Measurements from ENCODE around the gene ARHGAP18.

The ARHGAP18 gene

GRCh38 chr6:129691043-129691640, 18.8 kb downstream of the ARHGAP18 start:
- DNase-seq, result no peak

DNA sequence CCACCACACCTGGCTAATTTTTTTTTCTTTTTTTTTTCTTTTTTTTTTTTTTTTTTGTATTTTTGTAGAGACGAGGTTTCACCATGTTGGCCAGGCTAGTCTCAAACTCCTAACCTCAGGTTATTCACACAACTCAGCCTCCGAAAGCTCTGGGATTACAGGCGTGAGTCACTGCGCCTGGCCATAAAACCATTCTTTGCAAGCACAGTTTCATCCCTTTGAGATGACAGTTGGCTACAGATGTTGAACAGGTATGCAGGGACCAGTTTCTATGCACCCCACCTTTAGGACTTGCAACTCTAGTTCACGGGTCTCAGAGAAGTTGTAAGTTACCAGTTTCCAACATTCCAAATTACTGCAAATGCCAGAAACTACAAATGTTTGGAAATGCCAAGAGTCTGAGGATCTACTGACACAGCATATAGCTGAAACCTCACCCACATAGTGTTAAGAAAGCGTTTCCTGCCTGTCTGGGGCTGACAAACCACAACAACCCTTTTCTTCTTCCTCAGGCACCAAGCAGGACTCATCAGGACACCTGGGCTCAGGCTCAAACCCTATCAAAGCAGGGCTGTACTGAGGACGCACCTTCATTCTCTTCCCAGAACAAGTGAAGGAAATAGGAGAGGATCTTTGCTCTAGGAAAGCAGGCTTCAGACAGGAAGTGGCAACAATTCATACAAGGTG, 22.9 kb downstream of the ARHGAP18 start:
- no peak for DNase-seq

DNA sequence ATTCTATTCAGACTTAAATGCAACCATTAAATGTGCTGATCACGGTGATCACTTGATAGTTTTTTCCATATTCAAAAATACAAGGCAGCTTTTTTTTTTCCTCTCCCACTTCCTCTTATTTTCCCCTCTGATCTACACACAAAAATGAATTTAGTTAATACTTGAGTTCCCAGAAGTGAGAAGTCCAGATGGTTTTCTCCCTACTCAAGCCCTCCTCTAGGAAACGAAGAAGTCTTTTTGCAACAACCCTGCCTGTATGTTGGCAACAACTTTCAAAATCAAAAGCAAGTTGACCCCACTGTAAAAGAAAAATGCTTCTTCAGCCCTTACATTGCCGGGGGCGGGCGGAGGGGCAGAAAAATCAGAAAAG, 24.3 kb downstream of the ARHGAP18 start:
- DNase-seq, result no peak

- no peak for DNase-seq
Observed at GRCh38 chr6:129684903-129685661, 24.9 kb downstream of the ARHGAP18 start.

DNA sequence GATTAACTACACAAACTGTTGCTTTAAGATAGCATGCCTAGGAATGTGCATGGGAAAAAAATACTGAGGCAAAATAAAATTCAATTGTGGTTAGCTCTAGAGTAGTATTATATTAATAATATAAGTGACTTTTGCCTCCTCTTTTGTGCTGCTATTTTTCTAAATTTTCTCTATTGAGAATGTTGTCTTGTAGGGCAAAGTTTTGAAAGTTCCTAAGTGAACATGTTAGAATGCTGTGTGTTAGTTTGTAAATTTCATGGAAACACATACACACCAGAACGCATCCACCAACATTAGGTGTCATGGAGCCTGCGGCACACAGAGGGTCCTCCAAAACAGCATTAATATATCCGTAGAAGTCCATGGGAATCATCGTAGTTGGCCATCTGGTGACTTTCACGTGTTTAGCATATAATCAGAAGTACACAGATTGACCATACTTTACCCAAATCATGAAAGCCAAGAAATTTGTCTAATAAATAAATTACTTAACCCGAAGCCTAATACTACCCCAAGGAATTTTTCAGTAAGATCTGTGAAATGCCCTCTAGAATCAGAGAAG, 25.6 kb downstream of the ARHGAP18 start:
- DNase-seq, result no peak

DNA sequence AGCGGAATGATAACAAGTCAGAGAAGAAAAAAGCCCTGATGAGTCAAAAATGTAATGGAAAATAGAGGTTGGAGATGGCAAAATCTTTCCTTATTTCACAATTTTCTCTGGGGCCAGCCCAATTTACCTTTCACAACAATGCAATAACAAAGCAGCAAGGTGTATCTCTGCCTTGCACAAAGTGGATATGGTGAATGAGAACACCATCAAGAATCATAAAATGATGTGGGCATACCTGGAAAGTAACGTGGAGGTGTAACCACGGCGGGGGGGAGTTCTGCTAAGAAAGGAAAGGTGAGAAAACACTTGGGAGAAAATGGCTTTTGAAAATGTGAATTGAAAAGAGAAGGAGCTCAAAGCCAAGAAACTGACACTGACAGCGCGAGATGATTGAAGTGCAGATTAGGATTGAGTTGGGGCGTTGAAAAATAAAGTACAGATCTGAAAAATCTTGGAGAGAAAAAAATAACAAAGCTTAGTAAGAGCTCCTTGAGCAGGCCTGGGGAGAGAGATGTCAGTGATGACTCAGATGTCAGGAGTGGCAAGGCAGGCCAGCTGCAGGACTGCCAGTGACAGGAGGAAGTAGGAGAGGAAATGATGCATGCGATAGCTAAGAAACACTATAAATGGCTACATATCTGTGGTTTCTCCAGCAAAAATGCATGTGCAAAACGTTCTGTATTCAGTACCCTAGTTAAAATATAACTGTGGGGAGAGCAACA, 26.2 kb downstream of the ARHGAP18 start:
- no peak for DNase-seq

DNA sequence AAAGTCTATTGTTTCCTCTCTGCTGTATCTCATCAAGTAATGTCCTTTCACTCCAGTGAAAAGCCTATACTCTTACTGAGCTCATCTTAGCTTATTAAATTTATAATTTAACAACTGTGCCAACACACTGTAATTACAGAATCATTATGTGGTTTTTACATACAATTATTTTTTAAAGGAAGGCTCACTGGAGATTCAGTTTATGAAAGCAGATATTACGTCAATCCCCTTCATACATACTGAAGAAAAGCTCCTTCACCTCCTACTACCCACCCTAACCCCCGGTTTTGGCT, 28.1 kb downstream of the ARHGAP18 start:
- no peak for DNase-seq

- DNase-seq, result no peak
Observed at GRCh38 chr6:129680633-129681032, 29.3 kb downstream of the ARHGAP18 start.

DNA sequence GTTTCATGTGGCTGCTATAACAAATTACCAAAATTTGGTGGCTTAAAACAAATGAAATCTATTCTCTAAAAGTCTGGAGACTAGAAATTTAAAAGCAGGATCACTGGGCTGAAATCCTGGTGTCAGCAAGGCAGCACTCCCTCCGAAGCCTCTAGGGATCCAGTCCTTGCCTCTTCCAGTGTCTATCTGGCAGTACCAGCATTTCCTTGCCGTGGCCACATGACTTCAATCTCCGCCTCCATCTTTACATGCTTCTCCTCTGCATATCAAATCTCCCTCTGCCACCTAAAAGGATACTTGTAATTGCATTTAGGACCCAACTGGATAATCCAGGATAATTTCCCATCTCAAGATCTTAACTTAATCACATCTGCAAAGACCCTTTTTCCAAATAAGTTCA, 30.2 kb downstream of the ARHGAP18 start:
- DNase-seq, result no peak

GRCh38 chr6:129679275-129679674, 30.7 kb downstream of the ARHGAP18 start:
- no peak for DNase-seq

DNA sequence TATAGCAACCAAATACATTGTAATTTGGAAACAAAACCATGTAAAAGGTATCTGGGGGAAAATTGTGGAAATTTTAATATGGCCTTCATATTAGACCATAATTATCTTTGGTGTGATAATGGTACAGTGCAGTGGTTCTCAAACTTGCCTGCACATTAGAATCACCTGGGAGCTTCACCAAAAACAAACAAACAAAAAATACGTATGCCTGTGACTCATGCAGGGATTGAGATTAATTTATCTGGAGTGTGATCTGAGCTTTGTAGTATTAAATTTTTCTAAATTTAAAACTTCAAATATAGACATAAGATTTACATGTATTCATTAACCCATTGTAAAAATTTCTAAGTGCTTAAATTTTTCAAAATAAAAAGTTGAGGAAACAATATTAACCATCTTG, 31.5 kb downstream of the ARHGAP18 start:
- DNase-seq, result no peak

DNA sequence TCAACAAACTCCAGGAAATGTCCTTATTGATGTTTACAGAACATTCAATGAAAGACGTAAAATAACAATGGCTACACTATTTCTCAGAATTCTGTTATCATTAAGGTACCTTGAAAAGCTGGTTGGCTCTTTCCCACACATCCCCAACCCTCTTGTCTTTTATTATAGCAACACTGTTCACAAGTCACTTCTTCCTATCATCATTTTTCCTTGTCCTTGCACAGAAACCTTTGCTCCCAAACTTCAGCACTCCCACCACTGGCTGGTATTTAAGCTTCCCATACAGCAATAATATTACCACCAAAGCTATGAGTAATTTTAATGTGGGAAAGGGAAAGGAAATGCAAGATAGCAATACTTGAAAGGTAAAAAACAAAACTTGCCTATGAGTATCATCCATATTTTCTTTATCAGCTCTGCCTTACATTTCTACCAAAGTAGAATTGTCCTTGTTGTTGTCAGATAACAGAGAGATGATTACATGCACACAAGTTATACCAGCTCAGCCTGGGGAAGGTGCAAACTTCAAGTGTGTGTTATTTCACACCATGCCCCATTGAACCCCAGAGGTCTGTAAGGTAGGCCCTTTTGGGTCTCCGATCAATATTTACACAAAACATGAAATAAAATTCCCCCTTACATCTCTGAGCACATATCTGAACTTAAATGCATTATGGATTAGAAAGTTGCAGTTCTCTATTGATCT, 32.2 kb downstream of the ARHGAP18 start:
- no peak for DNase-seq

GRCh38 chr6:129675669-129676472, 34.1 kb downstream of the ARHGAP18 start:
- DNase-seq, result no peak

GRCh38 chr6:129673748-129674147, 36.2 kb downstream of the ARHGAP18 start:
- DNase-seq, result no peak

DNA sequence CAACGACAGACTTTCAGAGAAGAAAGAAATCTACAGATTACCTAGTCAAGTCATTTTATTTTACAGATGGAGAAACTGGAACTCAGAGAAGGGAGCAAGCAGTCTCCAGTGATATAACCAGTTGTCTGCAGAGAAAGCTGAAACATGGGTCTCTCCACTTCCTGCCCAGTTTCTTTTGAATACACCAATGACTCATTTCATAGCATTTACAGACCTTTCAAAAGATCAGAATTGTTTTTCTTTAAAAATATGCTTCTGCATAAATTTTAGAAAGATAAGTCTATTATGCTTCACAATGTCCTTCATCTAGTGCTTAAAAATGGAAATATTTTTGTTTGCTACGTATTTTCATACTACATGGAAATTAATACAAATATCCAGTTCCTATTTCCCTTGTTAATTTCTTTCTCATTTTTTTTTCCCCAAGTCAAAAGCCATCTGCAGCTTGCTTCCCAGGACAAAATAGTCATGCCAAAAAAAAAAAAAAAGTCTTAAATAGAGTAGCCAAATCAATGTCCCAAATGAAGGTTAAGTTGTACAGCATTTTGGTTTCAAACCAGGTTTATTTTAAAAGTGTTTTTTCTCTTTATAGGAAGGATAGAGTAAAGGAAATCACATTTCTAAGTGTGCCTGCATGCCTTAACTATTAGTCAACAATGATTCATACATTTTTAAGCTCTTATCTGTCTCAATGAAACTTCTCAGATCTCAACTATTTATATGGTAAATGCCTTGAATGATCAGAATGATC, 36.9 kb downstream of the ARHGAP18 start:
- DNase-seq, result no peak

GRCh38 chr6:129672341-129672682, 37.7 kb downstream of the ARHGAP18 start:
- no peak for DNase-seq

DNA sequence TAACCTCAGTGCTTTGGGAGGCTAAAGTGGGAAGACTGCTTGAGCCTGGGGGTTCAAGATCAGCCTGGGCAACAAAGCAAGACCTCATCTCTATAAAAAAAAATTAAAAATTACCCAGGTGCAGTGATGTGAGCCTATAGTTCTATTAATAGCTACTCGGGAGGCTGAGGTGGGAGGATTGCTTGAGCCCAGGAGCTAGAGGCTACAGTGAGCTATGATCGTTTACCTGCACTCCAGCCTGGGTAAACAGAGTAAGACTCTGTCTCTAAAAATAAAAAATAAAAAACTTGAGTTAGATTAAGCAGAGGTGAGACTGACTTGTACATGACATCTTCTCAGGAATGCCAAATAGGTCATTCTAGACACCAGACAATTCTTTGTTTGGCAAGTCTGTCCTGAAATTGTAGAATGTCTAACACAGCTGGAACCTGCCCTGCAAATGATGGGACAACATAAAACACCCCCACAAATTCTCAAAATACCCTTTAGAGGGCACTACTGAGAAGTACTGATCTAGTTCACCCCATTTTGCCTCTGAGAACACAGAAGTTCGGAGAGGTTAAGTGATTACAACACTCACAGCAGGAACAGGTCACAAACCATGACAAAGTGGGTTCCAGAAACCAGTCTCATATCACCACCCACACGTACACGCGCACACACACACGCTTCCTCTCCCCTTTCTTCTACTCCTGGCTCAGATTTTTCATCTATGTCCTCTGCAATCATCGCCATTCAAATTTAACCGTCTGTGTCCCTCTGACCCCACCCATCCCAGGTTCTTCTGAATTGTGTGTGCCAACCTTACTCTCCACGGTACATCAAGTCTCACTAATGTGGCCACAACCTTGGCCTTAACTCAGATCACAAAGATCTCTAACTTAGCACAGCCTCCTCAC, 38.3 kb downstream of the ARHGAP18 start:
- no peak for DNase-seq

DNA sequence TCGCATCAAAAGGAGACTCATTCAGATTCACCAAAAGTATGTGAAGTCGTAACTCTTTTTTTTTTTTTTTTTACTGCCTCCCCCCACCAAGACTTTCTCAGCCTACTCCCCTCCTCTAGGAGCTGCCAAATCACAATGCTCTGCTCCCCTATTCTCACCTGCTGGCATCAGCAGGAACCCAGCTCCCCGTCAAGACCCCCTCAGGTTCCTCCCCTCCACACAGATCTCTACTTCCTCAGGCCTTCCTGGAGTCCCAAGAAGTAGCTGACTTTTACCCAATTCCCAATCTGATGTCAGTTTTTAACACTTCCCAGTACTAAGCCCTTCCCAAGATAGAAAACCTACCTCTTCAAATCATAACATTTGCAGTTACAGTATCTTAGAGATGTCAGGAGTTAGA, 39.3 kb downstream of the ARHGAP18 start:
- no peak for DNase-seq

DNA sequence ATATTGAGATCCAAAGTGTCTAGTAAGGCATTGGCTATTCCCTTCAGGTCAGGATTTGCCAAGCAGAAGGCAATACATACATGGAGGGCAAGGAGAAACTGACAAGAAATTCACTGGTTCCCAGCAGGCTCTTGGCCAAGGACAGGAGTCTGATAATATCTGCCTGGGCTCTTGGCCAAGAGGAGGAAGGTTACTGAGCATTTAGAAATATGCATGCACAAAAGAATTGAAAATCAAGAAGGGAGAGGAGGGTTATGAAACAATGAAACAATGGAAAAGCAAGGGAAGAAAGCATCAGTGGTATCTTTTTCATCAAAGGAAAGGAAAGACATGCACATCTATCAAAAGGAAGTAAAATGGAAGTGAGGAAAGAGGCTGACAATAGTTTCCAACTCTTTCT, 42.4 kb downstream of the ARHGAP18 start:
- DNase-seq, result no peak

DNA sequence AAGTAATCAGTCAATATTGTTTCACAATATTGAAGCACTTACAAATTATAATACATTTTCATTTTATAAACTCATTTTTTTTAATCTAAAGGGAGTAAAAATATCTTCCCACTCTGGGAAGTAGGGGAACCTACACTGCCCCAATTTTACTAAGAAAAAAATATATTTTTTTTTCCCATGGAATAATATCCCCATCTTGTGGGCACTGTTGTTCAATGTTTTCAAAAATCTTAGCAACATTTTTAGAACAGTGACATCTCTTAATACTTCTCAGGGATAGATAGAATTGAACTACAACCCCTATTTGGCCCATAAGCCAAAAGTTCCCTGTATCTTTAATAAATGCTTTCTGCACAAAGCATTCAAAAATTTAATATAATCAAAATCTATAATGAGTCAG, 42.9 kb downstream of the ARHGAP18 start:
- DNase-seq, result no peak
